Measurements from ENCODE around the gene WDR17.

- TF ChIP-seq POLR2A (IDR thresholded peaks at IDR 0.05) = no peak
- TF ChIP-seq CTCF (IDR thresholded peaks at IDR 0.05) = no peak
- no peak for TF ChIP-seq POLR2AphosphoS5 (IDR thresholded peaks at IDR 0.05)
Measured at GRCh38 chr4:176210579-176211296, 145.1 kb downstream of the WDR17 start.

All from gastroesophageal sphincter (tissue), 3 donors.